GM12878 (cell line): ENCODE measurements around the gene HIRA. TPM values are rescaled to one million over a fixed set of nuclear protein-coding genes. Genes with fewer than 3 reads are reported as not detected.

ENCODE experiments used
- ATAC-seq: fragments of 200-7000 bp; cut with Tn5 transposase; 3 replicates; pipeline ENCODE4 v1.9.1; 2020; ENCODE audit warnings: mild to moderate bottlenecking, moderate library complexity
- BruUV-seq: library from RNA; stranded (reverse); fragments of 400-500 nt; replicated peaks from 2 replicates; lab custom pipeline; 2021; lab: Mats Ljungman, UMichigan
- CTCF ChIA-PET: fragments of 300-600 bp; sonication (Branson Sonifier 250); formaldehyde crosslinking; extraction: SDS; loops from one replicate; lab custom pipeline; 2021; ENCODE audit warnings: inconsistent platforms; lab: Yijun Ruan, JAX
- POLR2A ChIA-PET: fragments of 350-600 bp; formaldehyde crosslinking; extraction: SDS; loops from one replicate; lab custom pipeline; 2021; ENCODE audit warnings: inconsistent platforms; lab: Charles Lee
- RAD21 ChIA-PET: fragments of 300-600 bp; sonication (Branson Sonifier 250); formaldehyde crosslinking; loops from one replicate; lab custom pipeline; 2023; ENCODE audit warnings: antibody characterized with exemption; ENCODE audit not compliant: unreplicated experiment; lab: Charles Lee
- SMC1A ChIA-PET: fragments of 300-600 bp; sonication (Branson Sonifier 250); formaldehyde crosslinking; loops from one replicate; lab custom pipeline; 2023; ENCODE audit not compliant: unreplicated experiment, uncharacterized antibody; lab: Charles Lee
- DNase-seq: peaks from one replicate; pipeline ENCODE4 v3.0.0-alpha.2; 2011; ENCODE audit warnings: low read depth, low spot score
- FAIRE-seq: peaks from 3 replicates; lab custom pipeline; 2011; peaks lifted over from hg19 to GRCh38; lab: Jason Lieb, UNC
- H2AFZ ChIP-seq: 2 replicates; pipeline ENCODE4 v1.6.0; 2011; ENCODE audit warnings: low read depth, low read length, control low read depth; ENCODE audit not compliant: control insufficient read depth
- H3K27ac ChIP-seq: 2 replicates; pipeline ENCODE4 v1.5.1; 2011; ENCODE audit warnings: control low read depth; ENCODE audit not compliant: control insufficient read depth, insufficient read depth
- H3K27me3 ChIP-seq, 2 experiments: replicated peaks in 1 of 2; 2 replicates each; pipeline versions ENCODE4 v1.6.0 to v1.6.1; 2011; ENCODE audit warnings: low read length in 1 of 2; ENCODE audit not compliant: control insufficient read depth in 2 of 2, insufficient read depth in 2 of 2
- H3K36me3 ChIP-seq, 2 experiments: 2 replicates each; pipeline ENCODE4 v1.5.1; 2011; ENCODE audit warnings: low read length in 1 of 2; ENCODE audit not compliant: control insufficient read depth in 2 of 2, insufficient read depth in 2 of 2
- H3K4me1 ChIP-seq: 2 replicates; pipeline ENCODE4 v1.6.1; 2011; ENCODE audit warnings: mild to moderate bottlenecking, low read length, moderate library complexity, mixed read lengths; ENCODE audit not compliant: control insufficient read depth, insufficient read depth
- H3K4me2 ChIP-seq: 2 replicates; pipeline ENCODE4 v1.6.0; 2011; ENCODE audit warnings: control low read depth; ENCODE audit not compliant: control insufficient read depth, insufficient read depth
- H3K4me3 ChIP-seq: fragments of 200-600 bp; sonication (generic); 2 replicates; pipeline ENCODE4 v1.5.1; 2016
- H3K79me2 ChIP-seq: 2 replicates; pipeline ENCODE4 v1.6.0; 2011; ENCODE audit warnings: low read length; ENCODE audit not compliant: control insufficient read depth, insufficient read depth
- H3K9ac ChIP-seq: 2 replicates; pipeline ENCODE4 v1.8.0; 2011; ENCODE audit warnings: low read length, control low read depth, mixed read lengths; ENCODE audit not compliant: control insufficient read depth, insufficient read depth
- H3K9me3 ChIP-seq: replicated peaks from 3 replicates; pipeline ENCODE4 v1.5.1; 2011; ENCODE audit warnings: mild to moderate bottlenecking, low read length; ENCODE audit not compliant: control insufficient read depth, insufficient read depth
- H4K20me1 ChIP-seq: 2 replicates; pipeline ENCODE4 v1.6.0; 2011; ENCODE audit not compliant: control insufficient read depth, insufficient read depth
- ATF7 ChIP-seq: fragments of 450-650 bp; IDR thresholded peaks from 2 replicates; pipeline ENCODE4 v1.6.1; 2016; ENCODE audit warnings: low read depth, mild to moderate bottlenecking
- BACH1 ChIP-seq: fragments of 450-650 bp; IDR thresholded peaks from 2 replicates; pipeline ENCODE4 v1.6.1; 2017; ENCODE audit warnings: mild to moderate bottlenecking, borderline replicate concordance
- BCL11A ChIP-seq: IDR thresholded peaks from 2 replicates; pipeline ENCODE4 v1.6.1; 2011; ENCODE audit warnings: low read depth, low read length
- BHLHE40 ChIP-seq, 2 experiments: fragments of 450-650 bp in 1 of 2; IDR thresholded peaks; 2 replicates each; pipeline ENCODE4 v1.6.1; 2011 to 2017; ENCODE audit warnings: low read depth in 2 of 2, borderline replicate concordance in 1 of 2, improper control_type of control experiment in 1 of 2, low read length in 1 of 2, mild to moderate bottlenecking in 1 of 2
- CBX5 ChIP-seq: sonication (generic); IDR thresholded peaks from 2 replicates; pipeline ENCODE4 v1.6.1; 2016; ENCODE audit warnings: low read depth, moderate library complexity, mild to moderate bottlenecking, inconsistent platforms
- CEBPB ChIP-seq, 2 experiments: fragments of 150-350 bp in 1 of 2; IDR thresholded peaks; 2 replicates each; pipeline ENCODE4 v1.6.1; 2012 to 2014; ENCODE audit warnings: low read depth in 2 of 2, low read length in 2 of 2, borderline replicate concordance in 1 of 2, inconsistent platforms in 1 of 2
- CREM ChIP-seq: IDR thresholded peaks from 2 replicates; pipeline ENCODE4 v1.6.1; 2014; ENCODE audit warnings: antibody characterized with exemption, low read depth
- FOS ChIP-seq: IDR thresholded peaks from 3 replicates; pipeline ENCODE4 v1.6.1; 2011; ENCODE audit warnings: borderline replicate concordance; ENCODE audit not compliant: insufficient read length; ENCODE audit errors: extremely low read depth
- FOXK2 ChIP-seq: fragments of 450-650 bp; IDR thresholded peaks from 2 replicates; pipeline ENCODE4 v1.6.1; 2017; ENCODE audit warnings: mild to moderate bottlenecking, moderate library complexity
- GABPA ChIP-seq: IDR thresholded peaks from 2 replicates; pipeline ENCODE4 v1.6.1; 2014; ENCODE audit warnings: antibody characterized with exemption, low read depth, mild to moderate bottlenecking, inconsistent platforms
- HDAC6 ChIP-seq: fragments of 200-600 bp; sonication (generic); IDR thresholded peaks from one replicate; pipeline ENCODE4 v1.8.0; 2017; ENCODE audit warnings: antibody characterized with exemption; ENCODE audit not compliant: unreplicated experiment
- MXI1 ChIP-seq: fragments of 150-350 bp; IDR thresholded peaks from 2 replicates; pipeline ENCODE4 v1.6.1; 2011; ENCODE audit warnings: low read depth, mild to moderate bottlenecking, inconsistent platforms, low read length, improper control_type of control experiment
- POLR2AphosphoS5 ChIP-seq: IDR thresholded peaks from 2 replicates; pipeline ENCODE4 v1.6.1; 2011; ENCODE audit warnings: mild to moderate bottlenecking, low read length, inconsistent platforms
- RAD21 ChIP-seq: IDR thresholded peaks from 2 replicates; pipeline ENCODE4 v1.6.1; 2011; ENCODE audit warnings: mild to moderate bottlenecking, low read depth, low read length, moderate library complexity; ENCODE audit not compliant: insufficient read depth
- RB1 ChIP-seq: fragments of 450-650 bp; formaldehyde crosslinking; IDR thresholded peaks from 2 replicates; pipeline ENCODE4 v1.6.1; 2017; ENCODE audit warnings: mild to moderate bottlenecking, borderline replicate concordance
- SIX5 ChIP-seq: IDR thresholded peaks from 2 replicates; pipeline ENCODE4 v1.6.1; 2011; ENCODE audit warnings: mild to moderate bottlenecking, low read depth, low read length, moderate library complexity; ENCODE audit not compliant: severe bottlenecking
- SP1 ChIP-seq: IDR thresholded peaks from one replicate; pipeline ENCODE4 v1.6.1; 2011; ENCODE audit warnings: low read depth, low read length
- SRF ChIP-seq, 2 experiments: IDR thresholded peaks; 2 replicates each; pipeline ENCODE4 v1.6.1; 2011; ENCODE audit warnings: low read depth in 2 of 2, low read length in 2 of 2, mild to moderate bottlenecking in 1 of 2, moderate library complexity in 1 of 2
- YBX1 ChIP-seq: fragments of 450-650 bp; IDR thresholded peaks from 2 replicates; pipeline ENCODE4 v1.6.1; 2016; ENCODE audit warnings: antibody characterized with exemption
- WGBS: methylation state at CpG from one replicate; pipeline ENCODE4 v1.1.6; 2016; ENCODE audit warnings: low lambda C conversion rate; ENCODE audit not compliant: insufficient replicate concordance, insufficient coverage; ENCODE audit errors: missing lambda C conversion rate; 5-methylcytosine and 5-hydroxymethylcytosine counted together
- in situ Hi-C: fragments of 300-500 bp; cut with MboI; formaldehyde crosslinking; loops from 9 replicates; pipeline ENCODE4 v1.14.3; 2018; ENCODE audit warnings: mixed read lengths
- intact Hi-C: fragments of 100-400 bp; cut with micrococcal nuclease; formaldehyde crosslinking; loops from one replicate; pipeline ENCODE4 v1.14.2; 2022; ENCODE audit not compliant: unreplicated experiment
- polyA plus RNA-seq, 11 experiments: library from polyadenylated mRNA; depleted of rRNA in 4 of 11; unstranded in 6 of 11; stranded (reverse) in 5 of 11; fragments of >200 nt; fragmentation: Nextera tagmentation in 4 of 11; fragmentation: Illumina TruSeq in 1 of 11; extraction: Ambion mirVana in 4 of 11; extraction: Trizol in 1 of 11; gene quantifications; 1 replicate in 1 of 11; 2 replicates in 10 of 11; pipeline versions ENCODE4 v1.2.1 to v1.2.3, GENCODE V29; 2011 to 2016; ENCODE audit warnings: inconsistent platforms in 2 of 11, missing spikeins in 2 of 11, low read depth in 1 of 11
- total RNA-seq, 4 experiments: library from RNA; depleted of rRNA in 3 of 4; stranded (reverse); fragments of >200 nt in 3 of 4; fragmentation: Illumina TruSeq in 1 of 4; extraction: Trizol in 1 of 4; gene quantifications; 2 replicates each; pipeline versions ENCODE4 v1.2.1 to v1.2.3, GENCODE V29; 2013 to 2021
- TF ChIP-seq, protein P1 (sequence below): fragments of 150-350 bp; IDR thresholded peaks from 2 replicates; pipeline ENCODE4 v1.6.1; 2016; ENCODE audit warnings: low read depth, low read length
- TF ChIP-seq, protein P2 (sequence below): fragments of 450-650 bp; IDR thresholded peaks from 2 replicates; pipeline ENCODE4 v1.6.1; 2016; ENCODE audit warnings: mild to moderate bottlenecking

The HIRA gene
- total and polyA plus RNA-seq, 10 of the 15 experiments (the other 5 are each of a cell fraction or from before 2014, with no cell fraction given) = 0.34 to 32.7 (median 14.5) TPM

DNA sequence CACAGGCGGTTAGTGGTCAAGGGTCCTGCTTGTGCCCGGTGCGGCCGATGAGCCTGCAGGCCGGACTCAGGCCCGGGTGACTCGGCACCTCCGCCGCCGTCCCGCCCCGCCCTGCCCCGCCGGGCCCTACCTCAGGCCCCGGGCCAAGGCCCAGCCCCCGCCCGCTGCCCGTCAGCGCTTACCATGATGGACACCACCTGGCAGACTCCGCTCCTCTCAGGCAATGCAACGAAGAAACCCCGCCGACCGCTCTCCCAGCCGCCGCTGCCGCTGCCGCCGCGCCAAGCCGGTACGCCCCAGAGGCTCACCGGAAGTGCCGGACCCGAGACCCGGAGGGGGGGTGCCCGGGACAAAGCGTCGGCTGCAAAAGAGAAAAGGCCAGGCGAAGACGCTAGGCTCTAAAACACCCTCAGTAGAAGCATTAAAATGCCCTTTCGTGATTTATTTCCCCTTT, 47.4 kb upstream of the HIRA start, which contains the start of gene UFD1:
UFD1 (minus strand) TSS at position 293 of the 454 bp plus-strand sequence; CDS start at position 185, 108 bp downstream.
- Histone ChIP-seq H3K27me3 (no peaks in the 10 kb centered on the region), H3K9me3 (no peaks in the 10 kb centered on the region), H3K27ac (peak within 1 kb of the TSS; percentile 97), H4K20me1 (no peaks in the 10 kb centered on the region; the same call in 1 of the 2 replicates), H3K79me2 (peaks cover 39% of the 10 kb centered on the region), H3K4me2 (peak within 1 kb of the TSS; percentile 85), H3K4me1 (no peaks in the 10 kb centered on the region), H3K9ac (peak within 1 kb of the TSS; percentile 80), H3K36me3 (peaks cover 5 to 10% of the 10 kb centered on the region in 2 experiments; a peak in 3 of 4 replicates), H3K4me3 (peak within 1 kb of the TSS; percentile 97), H2AFZ (peak within 1 kb of the TSS; percentile 97)
- 2% methylated on average over 27 of the region's 42 CpGs for WGBS
- ChIA-PET SMC1A (interaction anchor here (1.0 to 3.8 kb wide), 6 partner anchors 23 to 300 kb away, joined by 3 to 19 read pairs (median 4); partner anchors contain the start of gene SLC25A1), CTCF (interaction anchor here (1.0 to 3.2 kb wide), 9 partner anchors 45 to 335 kb away, joined by 3 to 36 read pairs (median 5); partner anchors contain the start of genes ESS2 and SLC25A1), RAD21 (interaction anchor here (1.0 to 3.6 kb wide), 9 partner anchors 48 to 361 kb away, joined by 3 to 25 read pairs (median 4); partner anchors contain the start of genes ESS2, HIRA, MRPL40 and SLC25A1), POLR2A (interaction anchor here (0.7 to 1.5 kb wide), 7 partner anchors 28 to 304 kb away, joined by 3 to 4 read pairs (median 3); partner anchors contain the start of genes C22orf39 and MRPL40)
- ATAC-seq (peak; percentile 82), DNase-seq (no peak), FAIRE-seq (no peak)
- intact Hi-C loops (loop anchor here (1.0 to 10.0 kb wide), 4 partner anchors 30 to 184 kb away; partner anchors contain the start of genes CLTCL1 and MRPL40), in situ Hi-C loops (no loop called here)
- BruUV-seq = no TSS peak
- TF ChIP-seq SIX5 = peak; percentile 68
- TF ChIP-seq MXI1 = peak; percentile 68; the same call in 1 of the 2 replicates
- TF ChIP-seq SRF (IDR thresholded peaks at IDR 0.05; ENCODE audit: low read depth in 2 of 2, low read length in 2 of 2) = no peak
- no peak for TF ChIP-seq YBX1
- TF ChIP-seq BHLHE40 (IDR thresholded peaks at IDR 0.05; ENCODE audit: borderline replicate concordance in 1 of 2, low read depth in 2 of 2, low read length in 1 of 2) = peak; percentile 97 to 98
- peak; percentile 100 for TF ChIP-seq ATF7
- TF ChIP-seq FOXK2 = peak; percentile 98
- TF ChIP-seq RB1 = peak; percentile 77; the same call in 1 of the 2 replicates
- no peak for TF ChIP-seq CEBPB (IDR thresholded peaks at IDR 0.05; ENCODE audit: borderline replicate concordance in 1 of 2, low read depth in 2 of 2, low read length in 2 of 2)
- TF ChIP-seq BCL11A = no peak
- TF ChIP-seq SP1 = peak; percentile 64
- TF ChIP-seq CREM = no peak
- TF ChIP-seq HDAC6 = no peak
- no peak for TF ChIP-seq RAD21
- no peak for TF ChIP-seq FOS
- peak; percentile 88 for TF ChIP-seq GABPA
- TF ChIP-seq BACH1 = 0 out of 2 replicates have a peak, but pooled peaks have one; percentile 25
- no peak for TF ChIP-seq CBX5
- peak; percentile 51; the same call in 1 of the 2 replicates for TF ChIP-seq POLR2AphosphoS5
- TF ChIP-seq, protein P1, sequence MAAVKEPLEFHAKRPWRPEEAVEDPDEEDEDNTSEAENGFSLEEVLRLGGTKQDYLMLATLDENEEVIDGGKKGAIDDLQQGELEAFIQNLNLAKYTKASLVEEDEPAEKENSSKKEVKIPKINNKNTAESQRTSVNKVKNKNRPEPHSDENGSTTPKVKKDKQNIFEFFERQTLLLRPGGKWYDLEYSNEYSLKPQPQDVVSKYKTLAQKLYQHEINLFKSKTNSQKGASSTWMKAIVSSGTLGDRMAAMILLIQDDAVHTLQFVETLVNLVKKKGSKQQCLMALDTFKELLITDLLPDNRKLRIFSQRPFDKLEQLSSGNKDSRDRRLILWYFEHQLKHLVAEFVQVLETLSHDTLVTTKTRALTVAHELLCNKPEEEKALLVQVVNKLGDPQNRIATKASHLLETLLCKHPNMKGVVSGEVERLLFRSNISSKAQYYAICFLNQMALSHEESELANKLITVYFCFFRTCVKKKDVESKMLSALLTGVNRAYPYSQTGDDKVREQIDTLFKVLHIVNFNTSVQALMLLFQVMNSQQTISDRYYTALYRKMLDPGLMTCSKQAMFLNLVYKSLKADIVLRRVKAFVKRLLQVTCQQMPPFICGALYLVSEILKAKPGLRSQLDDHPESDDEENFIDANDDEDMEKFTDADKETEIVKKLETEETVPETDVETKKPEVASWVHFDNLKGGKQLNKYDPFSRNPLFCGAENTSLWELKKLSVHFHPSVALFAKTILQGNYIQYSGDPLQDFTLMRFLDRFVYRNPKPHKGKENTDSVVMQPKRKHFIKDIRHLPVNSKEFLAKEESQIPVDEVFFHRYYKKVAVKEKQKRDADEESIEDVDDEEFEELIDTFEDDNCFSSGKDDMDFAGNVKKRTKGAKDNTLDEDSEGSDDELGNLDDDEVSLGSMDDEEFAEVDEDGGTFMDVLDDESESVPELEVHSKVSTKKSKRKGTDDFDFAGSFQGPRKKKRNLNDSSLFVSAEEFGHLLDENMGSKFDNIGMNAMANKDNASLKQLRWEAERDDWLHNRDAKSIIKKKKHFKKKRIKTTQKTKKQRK = no peak
- TF ChIP-seq, protein P2, sequence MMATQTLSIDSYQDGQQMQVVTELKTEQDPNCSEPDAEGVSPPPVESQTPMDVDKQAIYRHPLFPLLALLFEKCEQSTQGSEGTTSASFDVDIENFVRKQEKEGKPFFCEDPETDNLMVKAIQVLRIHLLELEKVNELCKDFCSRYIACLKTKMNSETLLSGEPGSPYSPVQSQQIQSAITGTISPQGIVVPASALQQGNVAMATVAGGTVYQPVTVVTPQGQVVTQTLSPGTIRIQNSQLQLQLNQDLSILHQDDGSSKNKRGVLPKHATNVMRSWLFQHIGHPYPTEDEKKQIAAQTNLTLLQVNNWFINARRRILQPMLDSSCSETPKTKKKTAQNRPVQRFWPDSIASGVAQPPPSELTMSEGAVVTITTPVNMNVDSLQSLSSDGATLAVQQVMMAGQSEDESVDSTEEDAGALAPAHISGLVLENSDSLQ = peak; percentile 69
